Activated T-cell treated with anti-CD3 and anti-CD28 coated beads, Interleukin-2, amount 50 U/mL, for 72 hours (primary cell): Measurements from ENCODE around the gene SELPLG. TPM values are rescaled to one million over a fixed set of nuclear protein-coding genes. Genes with fewer than 3 reads are reported as not detected.

ENCODE experiments used
- ATAC-seq, 2 donors: fragments of 150-1000 bp; cut with Tn5 transposase; replicated peaks in 1 of 2; 2 replicates each; pipeline ENCODE4 v1.10.0; 2021; ENCODE audit warnings: moderate library complexity in 2 of 2, mild to moderate bottlenecking in 1 of 2
- DNase-seq, 2 donors: peaks; one replicate each; pipeline ENCODE4 v3.0.0; 2021 to 2022; ENCODE audit warnings: mixed read lengths in 1 of 2
- H3K27ac Mint-ChIP-seq: one replicate; pipeline ENCODE4 v1.8.0; 2022; ENCODE audit warnings: mild to moderate bottlenecking, moderate library complexity, mixed read lengths
- H3K27me3 Mint-ChIP-seq: one replicate; pipeline ENCODE4 v1.8.0; 2022; ENCODE audit warnings: low read depth, mixed read lengths
- H3K36me3 Mint-ChIP-seq, 2 donors: one replicate each; pipeline ENCODE4 v1.8.0; 2022; ENCODE audit warnings: mixed read lengths in 2 of 2, mild to moderate bottlenecking in 1 of 2; ENCODE audit not compliant: insufficient read depth in 2 of 2
- H3K4me1 Mint-ChIP-seq: one replicate; pipeline ENCODE4 v1.8.0; 2022; ENCODE audit warnings: low read depth, mixed read lengths
- H3K4me3 Mint-ChIP-seq, 2 donors: one replicate each; pipeline ENCODE4 v1.8.0; 2022; ENCODE audit warnings: mild to moderate bottlenecking in 2 of 2, mixed read lengths in 2 of 2, moderate library complexity in 2 of 2
- H3K9me3 Mint-ChIP-seq, 2 donors: one replicate each; pipeline ENCODE4 v1.8.0; 2022; ENCODE audit warnings: mixed read lengths in 2 of 2
- total RNA-seq, 2 donors: library from RNA; stranded (reverse); gene quantifications; one replicate each; pipeline ENCODE4 v1.2.3, GENCODE V29; 2022

Gene SELPLG
- total RNA-seq: 10 to 100 TPM; 49.6 to 55.4 TPM

GRCh38 chr12:108633534-108634248, at the start of gene SELPLG:
Gene SELPLG, minus strand, starts transcription at chr12:108633894. Its CDS starts 9,587 bp downstream, at chr12:108624307.
- ATAC-seq (peak; percentile 61 to 73), DNase-seq (peak; percentile 86 to 88)
- H3K9me3 Mint-ChIP-seq: no peaks in the 10 kb centered on the region
- peak within 1 kb of the TSS; percentile 88 to 100 for H3K4me3 Mint-ChIP-seq
- no peaks in the 10 kb centered on the region for H3K27me3 Mint-ChIP-seq
- H3K27ac Mint-ChIP-seq: peak within 1 kb of the TSS; percentile 96
- peaks cover 9 to 15% of the 10 kb centered on the region in 2 donors for H3K36me3 Mint-ChIP-seq
- H3K4me1 Mint-ChIP-seq: peaks cover 75% of the 10 kb centered on the region

- Mint-ChIP-seq H3K27ac (peak overlapping the region; percentile 63), H3K9me3 (no peaks in the 10 kb centered on the region), H3K27me3 (no peaks in the 10 kb centered on the region), H3K4me3 (no peak overlapping the region), H3K36me3 (peaks cover 0 to 1% of the 10 kb centered on the region in 2 donors), H3K4me1 (peaks cover 21% of the 10 kb centered on the region)
- DNase-seq (no peak), ATAC-seq (no peak)
These were observed 47.6 kb upstream of the SELPLG start for GRCh38 chr12:108681317-108681716.

GRCh38 chr12:108679106-108679681, 45.5 kb upstream of the SELPLG start:
- H3K4me3 Mint-ChIP-seq: no peak overlapping the region
- no peaks in the 10 kb centered on the region for H3K27me3 Mint-ChIP-seq
- H3K27ac Mint-ChIP-seq: no peak overlapping the region
- no peaks in the 10 kb centered on the region for H3K9me3 Mint-ChIP-seq
- ATAC-seq (no peak), DNase-seq (no peak)
- H3K4me1 Mint-ChIP-seq: peaks cover 7% of the 10 kb centered on the region
- H3K36me3 Mint-ChIP-seq: peaks cover 1 to 6% of the 10 kb centered on the region in 2 donors

- Mint-ChIP-seq H3K4me3 (no peak overlapping the region), H3K27me3 (no peaks in the 10 kb centered on the region), H3K27ac (no peak overlapping the region), H3K4me1 (peaks cover 7% of the 10 kb centered on the region), H3K9me3 (no peaks in the 10 kb centered on the region), H3K36me3 (peaks cover 1 to 9% of the 10 kb centered on the region in 2 donors)
- ATAC-seq (peak in 1 of 2 donors; percentile 25), DNase-seq (no peak)
These were observed 44.5 kb upstream of the SELPLG start for GRCh38 chr12:108678104-108678730.

- no peak for ATAC-seq
- Mint-ChIP-seq H3K27ac (no peak overlapping the region), H3K4me3 (no peak overlapping the region), H3K9me3 (no peaks in the 10 kb centered on the region), H3K27me3 (no peaks in the 10 kb centered on the region), H3K4me1 (peaks cover 7% of the 10 kb centered on the region), H3K36me3 (peaks cover 1 to 9% of the 10 kb centered on the region in 2 donors)
- no peak for DNase-seq
These were observed 43.7 kb upstream of the SELPLG start for GRCh38 chr12:108677381-108677780.

- no peak overlapping the region for H3K4me3 Mint-ChIP-seq
- H3K27ac Mint-ChIP-seq: no peak overlapping the region
- no peak for DNase-seq
- H3K4me1 Mint-ChIP-seq: peaks cover 7% of the 10 kb centered on the region
- ATAC-seq: no peak
- H3K36me3 Mint-ChIP-seq: peaks cover 1 to 9% of the 10 kb centered on the region in 2 donors
- H3K27me3 Mint-ChIP-seq: no peaks in the 10 kb centered on the region
- no peaks in the 10 kb centered on the region for H3K9me3 Mint-ChIP-seq
These were observed 43.0 kb upstream of the SELPLG start for GRCh38 chr12:108676707-108677106.

- Mint-ChIP-seq H3K27ac (no peak overlapping the region), H3K4me3 (no peak overlapping the region), H3K9me3 (no peaks in the 10 kb centered on the region), H3K27me3 (no peaks in the 10 kb centered on the region), H3K4me1 (peaks cover 7% of the 10 kb centered on the region), H3K36me3 (peaks cover 0 to 9% of the 10 kb centered on the region in 2 donors)
- DNase-seq: no peak
- ATAC-seq: no peak
These were observed 42.1 kb upstream of the SELPLG start for GRCh38 chr12:108675792-108676191.

- no peak overlapping the region for H3K27ac Mint-ChIP-seq
- no peak for ATAC-seq
- peaks cover 0 to 9% of the 10 kb centered on the region in 2 donors for H3K36me3 Mint-ChIP-seq
- no peaks in the 10 kb centered on the region for H3K27me3 Mint-ChIP-seq
- DNase-seq: no peak
- H3K4me3 Mint-ChIP-seq: no peak overlapping the region
- no peaks in the 10 kb centered on the region for H3K9me3 Mint-ChIP-seq
- no peaks in the 10 kb centered on the region for H3K4me1 Mint-ChIP-seq
These were observed 38.4 kb upstream of the SELPLG start for GRCh38 chr12:108672054-108672453.

- Mint-ChIP-seq H3K27ac (peak overlapping the region; percentile 48), H3K9me3 (no peaks in the 10 kb centered on the region), H3K36me3 (peaks cover 0 to 9% of the 10 kb centered on the region in 2 donors), H3K4me3 (no peak overlapping the region), H3K4me1 (no peaks in the 10 kb centered on the region), H3K27me3 (no peaks in the 10 kb centered on the region)
- no peak for ATAC-seq
- no peak for DNase-seq
These were observed 37.4 kb upstream of the SELPLG start for GRCh38 chr12:108671110-108671509.

- peaks cover 3% of the 10 kb centered on the region for H3K4me1 Mint-ChIP-seq
- no peak overlapping the region for H3K27ac Mint-ChIP-seq
- DNase-seq (no peak), ATAC-seq (no peak)
- no peaks in the 10 kb centered on the region for H3K9me3 Mint-ChIP-seq
- H3K27me3 Mint-ChIP-seq: no peaks in the 10 kb centered on the region
- no peak overlapping the region for H3K4me3 Mint-ChIP-seq
- H3K36me3 Mint-ChIP-seq: peaks cover 0 to 3% of the 10 kb centered on the region in 2 donors
These were observed 36.5 kb upstream of the SELPLG start for GRCh38 chr12:108670066-108670631.

- H3K4me3 Mint-ChIP-seq: no peak overlapping the region
- peaks cover 19% of the 10 kb centered on the region for H3K4me1 Mint-ChIP-seq
- H3K27ac Mint-ChIP-seq: no peak overlapping the region
- no peaks in the 10 kb centered on the region for H3K36me3 Mint-ChIP-seq
- no peak for DNase-seq
- H3K27me3 Mint-ChIP-seq: no peaks in the 10 kb centered on the region
- no peak for ATAC-seq
- no peaks in the 10 kb centered on the region for H3K9me3 Mint-ChIP-seq
These were observed 34.8 kb upstream of the SELPLG start for GRCh38 chr12:108668542-108668941.

GRCh38 chr12:108668063-108668462, 34.4 kb upstream of the SELPLG start:
- Mint-ChIP-seq H3K4me3 (no peak overlapping the region), H3K27me3 (no peaks in the 10 kb centered on the region), H3K36me3 (no peaks in the 10 kb centered on the region), H3K9me3 (no peaks in the 10 kb centered on the region), H3K4me1 (peaks cover 24% of the 10 kb centered on the region), H3K27ac (no peak overlapping the region)
- DNase-seq (no peak), ATAC-seq (no peak)

- Mint-ChIP-seq H3K27ac (no peak overlapping the region), H3K27me3 (no peaks in the 10 kb centered on the region), H3K4me1 (peaks cover 28% of the 10 kb centered on the region), H3K9me3 (no peaks in the 10 kb centered on the region), H3K4me3 (no peak overlapping the region), H3K36me3 (no peaks in the 10 kb centered on the region)
- DNase-seq (no peak), ATAC-seq (no peak)
These were observed 33.7 kb upstream of the SELPLG start for GRCh38 chr12:108667349-108667748.
